Activated naive CD4-positive, alpha-beta T cell treated with anti-CD3 and anti-CD28 coated beads for 36 hours (primary cell): ENCODE results near the gene TMEM61. TPM values are rescaled to one million over a fixed set of nuclear protein-coding genes. Genes with fewer than 3 reads are reported as not detected.
A peak's percentile ranks its signal among the peaks of the same experiment; 100 is the strongest.
"Not testable (repeated sequence)": the region's sequence is repeated elsewhere in the genome, so short reads cannot be mapped to it uniquely, and the experiment has no call there.

Experiments
- CTCF ChIA-PET: fragments of 350-600 bp; sonication (Branson Sonifier 250); formaldehyde crosslinking; loops from one replicate; lab custom pipeline; 2021; ENCODE audit warnings: antibody characterized with exemption; lab: Charles Lee
- DNase-seq: peaks from one replicate; pipeline ENCODE4 v3.0.0-alpha.2; 2020
- H3K27ac Mint-ChIP-seq: one replicate; pipeline ENCODE4 v1.8.0; 2021; ENCODE audit warnings: mild to moderate bottlenecking, mixed read lengths
- H3K27me3 Mint-ChIP-seq: one replicate; pipeline ENCODE4 v1.8.0; 2021; ENCODE audit warnings: low read depth, mixed read lengths
- H3K36me3 Mint-ChIP-seq: one replicate; pipeline ENCODE4 v1.8.0; 2021; ENCODE audit warnings: low read depth, mixed read lengths
- H3K4me1 Mint-ChIP-seq: one replicate; pipeline ENCODE4 v1.8.0; 2021; ENCODE audit warnings: low read depth, mixed read lengths
- H3K4me3 Mint-ChIP-seq: one replicate; pipeline ENCODE4 v1.8.0; 2021; ENCODE audit warnings: mild to moderate bottlenecking, moderate library complexity, mixed read lengths
- H3K9me3 Mint-ChIP-seq: one replicate; pipeline ENCODE4 v1.8.0; 2021; ENCODE audit warnings: mixed read lengths
- intact Hi-C: fragments of 100-400 bp; cut with micrococcal nuclease; formaldehyde crosslinking; loops from one replicate; pipeline ENCODE4 v1.15.1; 2023
- total RNA-seq, 2 experiments: library from RNA; stranded (reverse); gene quantifications; one replicate each; pipeline ENCODE4 v1.2.3, GENCODE V29; 2021

Gene TMEM61
- total RNA-seq, result not detected

GRCh38 chr1:54980528-54981241 lies at the start of gene TMEM61:
Gene TMEM61 (plus strand): TSS chr1:54980628. CDS start chr1:54981066, 438 bp downstream.
- Mint-ChIP-seq H3K9me3 (no peaks in the 10 kb centered on the region), H3K36me3 (no peaks in the 10 kb centered on the region), H3K4me1 (peaks cover 3% of the 10 kb centered on the region), H3K4me3 (no peak within 1 kb of the TSS), H3K27ac (no peak within 1 kb of the TSS), H3K27me3 (peaks cover 34% of the 10 kb centered on the region)
- CTCF ChIA-PET, result interaction anchor here (1.0 kb wide), 1 partner anchor 31 kb away, joined by 3 read pairs; no protein-coding TSS in a partner anchor
- no peak for DNase-seq
- intact Hi-C loops, result no loop called here

- H3K36me3 Mint-ChIP-seq, result no peaks in the 10 kb centered on the region
- DNase-seq, result no peak
- H3K27me3 Mint-ChIP-seq, result peaks cover 3% of the 10 kb centered on the region
- no peaks in the 10 kb centered on the region for H3K4me1 Mint-ChIP-seq
- no peak overlapping the region for H3K27ac Mint-ChIP-seq
- CTCF ChIA-PET, result interaction anchor here (2.4 kb wide), 1 partner anchor 14 kb away, joined by 12 read pairs; no protein-coding TSS in a partner anchor
- H3K9me3 Mint-ChIP-seq, result peaks cover 3% of the 10 kb centered on the region
- no peak overlapping the region for H3K4me3 Mint-ChIP-seq
- intact Hi-C loops, result no loop called here
These were observed 49.1 kb upstream of the TMEM61 start for GRCh38 chr1:54931275-54931840.

DNA sequence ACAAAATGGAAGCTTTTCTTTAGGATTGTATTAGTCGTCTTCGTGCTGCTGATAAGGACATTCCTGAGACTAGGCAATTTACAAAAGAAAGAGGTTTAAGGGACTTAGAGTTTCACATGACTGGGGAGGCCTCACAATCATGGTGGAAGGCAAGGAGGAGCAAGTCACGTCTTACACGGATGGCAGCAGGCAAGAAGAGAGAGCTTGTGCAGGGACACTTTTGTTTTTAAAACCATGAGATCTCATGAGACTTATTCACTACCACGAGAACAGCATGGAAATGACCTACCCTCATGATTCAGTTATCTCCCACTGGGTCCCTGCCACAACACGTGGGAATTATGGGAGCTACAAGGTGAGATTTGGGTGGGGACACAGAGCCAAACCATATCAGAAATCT lies 46.3 kb upstream of the TMEM61 start:
- intact Hi-C loops, DNase-seq, H3K27ac Mint-ChIP-seq, H3K4me3 Mint-ChIP-seq, H3K9me3 Mint-ChIP-seq, H3K27me3 Mint-ChIP-seq, H3K36me3 Mint-ChIP-seq, H3K4me1 Mint-ChIP-seq: not testable (repeated sequence)
- CTCF ChIA-PET, result interaction anchor here (1.5 to 2.7 kb wide), 2 partner anchors 11 to 15 kb away, joined by 3 to 14 read pairs; no protein-coding TSS in a partner anchor

DNA sequence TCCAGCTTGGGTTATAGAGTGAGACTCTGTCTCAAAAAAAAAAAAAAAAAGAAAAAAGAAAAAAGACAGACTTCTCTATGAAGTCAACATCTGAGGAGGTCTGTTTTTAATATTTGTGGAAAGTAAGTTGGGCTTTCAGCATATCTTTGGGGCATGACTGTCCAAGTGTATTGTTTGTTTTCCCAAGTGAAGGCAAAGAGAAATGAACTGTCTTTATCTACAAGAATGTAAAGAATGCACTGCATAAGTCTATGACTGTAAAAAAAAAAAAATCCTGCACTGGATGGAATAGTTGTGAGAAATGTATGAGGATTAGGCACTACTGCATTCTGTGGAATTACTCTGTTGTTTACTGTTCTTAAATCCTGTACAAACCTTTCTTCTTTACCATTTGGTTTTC lies 45.6 kb upstream of the TMEM61 start:
- Mint-ChIP-seq H3K27me3 (peaks cover 5% of the 10 kb centered on the region), H3K4me3 (no peak overlapping the region), H3K27ac (no peak overlapping the region), H3K4me1 (peaks cover 10% of the 10 kb centered on the region), H3K9me3 (peaks cover 3% of the 10 kb centered on the region), H3K36me3 (no peaks in the 10 kb centered on the region)
- intact Hi-C loops, result no loop called here
- no peak for DNase-seq
- CTCF ChIA-PET, result interaction anchor here (1.5 to 2.7 kb wide), 2 partner anchors 11 to 14 kb away, joined by 3 to 14 read pairs; no protein-coding TSS in a partner anchor

- Mint-ChIP-seq H3K4me3 (no peak overlapping the region), H3K4me1 (peaks cover 13% of the 10 kb centered on the region), H3K27me3 (peaks cover 5% of the 10 kb centered on the region), H3K36me3 (no peaks in the 10 kb centered on the region), H3K9me3 (peaks cover 3% of the 10 kb centered on the region), H3K27ac (no peak overlapping the region)
- intact Hi-C loops, result no loop called here
- DNase-seq, result no peak
- CTCF ChIA-PET, result no interaction called here
These were observed 43.6 kb upstream of the TMEM61 start for GRCh38 chr1:54936791-54937190.

- CTCF ChIA-PET, result interaction anchor here (1.1 to 2.2 kb wide), 2 partner anchors 59 to 85 kb away, joined by 3 to 6 read pairs; no protein-coding TSS in a partner anchor
- Mint-ChIP-seq H3K9me3 (peaks cover 3% of the 10 kb centered on the region), H3K36me3 (no peaks in the 10 kb centered on the region), H3K4me1 (peaks cover 13% of the 10 kb centered on the region), H3K27ac (no peak overlapping the region), H3K27me3 (peaks cover 4% of the 10 kb centered on the region), H3K4me3 (no peak overlapping the region)
- intact Hi-C loops, result no loop called here
- no peak for DNase-seq
These were observed 43.0 kb upstream of the TMEM61 start for GRCh38 chr1:54937469-54937868.

DNA sequence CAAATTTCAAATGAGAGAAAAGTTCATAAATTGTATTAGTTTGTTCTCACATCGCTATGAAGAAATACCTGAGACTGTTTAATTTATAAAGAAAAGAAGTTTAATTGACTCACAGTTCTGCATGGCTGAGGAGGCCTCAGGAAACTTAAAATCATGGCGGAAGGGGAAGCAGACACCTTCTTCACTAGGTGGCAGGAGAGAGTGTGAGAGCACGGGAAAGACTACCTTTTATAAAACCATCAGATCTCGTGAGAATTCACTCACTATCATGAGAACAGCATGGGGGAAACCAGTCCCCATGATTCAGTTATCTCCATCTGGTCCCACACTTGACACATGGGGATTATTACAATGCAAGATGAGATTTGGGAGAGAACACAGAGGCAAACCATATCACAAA lies 41.5 kb upstream of the TMEM61 start:
- H3K4me3 Mint-ChIP-seq, intact Hi-C loops, H3K36me3 Mint-ChIP-seq, DNase-seq, H3K27ac Mint-ChIP-seq, H3K9me3 Mint-ChIP-seq, H3K27me3 Mint-ChIP-seq: not testable (repeated sequence)
- CTCF ChIA-PET, result interaction anchor here (0.9 to 2.2 kb wide), 3 partner anchors 11 to 83 kb away, joined by 3 to 6 read pairs (median 4); partner anchors contain the start of gene BSND
- H3K4me1 Mint-ChIP-seq, result peaks cover 13% of the 10 kb centered on the region

GRCh38 chr1:54940042-54940441 lies 40.4 kb upstream of the TMEM61 start:
- Mint-ChIP-seq H3K27me3 (peaks cover 5% of the 10 kb centered on the region), H3K36me3 (no peaks in the 10 kb centered on the region), H3K9me3 (no peaks in the 10 kb centered on the region), H3K27ac (no peak overlapping the region), H3K4me1 (peaks cover 13% of the 10 kb centered on the region), H3K4me3 (no peak overlapping the region)
- DNase-seq, result no peak
- CTCF ChIA-PET, result interaction anchor here (1.0 to 2.8 kb wide), 4 partner anchors 9 to 56 kb away, joined by 3 to 13 read pairs (median 4); no protein-coding TSS in a partner anchor
- intact Hi-C loops, result loop anchor here (10.0 kb wide), 1 partner anchor 1645 kb away; no protein-coding TSS in a partner anchor

- peaks cover 2% of the 10 kb centered on the region for H3K27me3 Mint-ChIP-seq
- intact Hi-C loops, result loop anchor here (10.0 kb wide), 1 partner anchor 1642 kb away; no protein-coding TSS in a partner anchor
- no peak overlapping the region for H3K27ac Mint-ChIP-seq
- no peak for DNase-seq
- H3K36me3 Mint-ChIP-seq, result no peaks in the 10 kb centered on the region
- H3K4me3 Mint-ChIP-seq, result no peak overlapping the region
- H3K9me3 Mint-ChIP-seq, result no peaks in the 10 kb centered on the region
- H3K4me1 Mint-ChIP-seq, result peaks cover 13% of the 10 kb centered on the region
- CTCF ChIA-PET, result interaction anchor here (0.6 to 1.2 kb wide), 2 partner anchors 53 to 57 kb away, joined by 3 read pairs; no protein-coding TSS in a partner anchor
These were observed 37.5 kb upstream of the TMEM61 start for GRCh38 chr1:54942976-54943375.

- CTCF ChIA-PET, result interaction anchor here (0.5 to 7.6 kb wide), 36 partner anchors 9 to 281 kb away, joined by 3 to 72 read pairs (median 5); partner anchors contain the start of genes BSND and TTC22
- peak; percentile 81 for DNase-seq
- intact Hi-C loops, result loop anchor here (1.0 to 10.0 kb wide), 5 partner anchors 52 to 1640 kb away; no protein-coding TSS in a partner anchor
- no peak overlapping the region for H3K27ac Mint-ChIP-seq
- H3K36me3 Mint-ChIP-seq, result no peaks in the 10 kb centered on the region
- peaks cover 2% of the 10 kb centered on the region for H3K27me3 Mint-ChIP-seq
- no peaks in the 10 kb centered on the region for H3K9me3 Mint-ChIP-seq
- H3K4me3 Mint-ChIP-seq, result no peak overlapping the region
- H3K4me1 Mint-ChIP-seq, result peaks cover 3% of the 10 kb centered on the region
These were observed 35.6 kb upstream of the TMEM61 start for GRCh38 chr1:54944610-54945392.

- no peaks in the 10 kb centered on the region for H3K9me3 Mint-ChIP-seq
- intact Hi-C loops, result loop anchor here (1.0 to 10.0 kb wide), 5 partner anchors 51 to 1639 kb away; no protein-coding TSS in a partner anchor
- CTCF ChIA-PET, result interaction anchor here (0.6 to 7.6 kb wide), 34 partner anchors 8 to 172 kb away, joined by 3 to 72 read pairs (median 5); partner anchors contain the start of genes BSND and TTC22
- no peaks in the 10 kb centered on the region for H3K36me3 Mint-ChIP-seq
- H3K4me3 Mint-ChIP-seq, result no peak overlapping the region
- no peaks in the 10 kb centered on the region for H3K4me1 Mint-ChIP-seq
- DNase-seq, result no peak
- no peak overlapping the region for H3K27ac Mint-ChIP-seq
- peaks cover 2% of the 10 kb centered on the region for H3K27me3 Mint-ChIP-seq
These were observed 35.0 kb upstream of the TMEM61 start for GRCh38 chr1:54945393-54945936.
